Measurements from ENCODE around the gene CD2AP.

The CD2AP gene

DNA sequence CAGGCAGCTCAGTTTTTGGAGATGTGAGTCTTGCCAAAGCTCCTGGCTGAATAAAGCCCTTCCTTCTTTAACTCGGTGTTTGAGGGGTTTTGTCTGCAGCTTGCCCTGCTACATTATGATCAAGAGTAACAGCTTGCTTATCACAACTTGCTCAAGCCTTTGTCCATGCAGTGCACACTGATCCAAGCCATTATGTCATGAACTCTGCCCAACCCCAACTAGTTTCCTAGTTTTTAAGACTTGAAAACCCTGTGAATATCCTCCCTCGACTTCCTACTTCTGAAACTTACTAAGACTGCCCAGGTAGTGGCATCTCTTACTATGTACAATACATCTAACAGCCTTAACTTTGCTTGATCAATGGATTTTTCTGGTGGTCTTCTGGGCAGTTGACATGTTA is 170.4 kb downstream of the CD2AP start:
- no peak for DNase-seq

GRCh38 chr6:47650553-47651432 is 173.2 kb downstream of the CD2AP start:
- DNase-seq, result no peak

- DNase-seq, result no peak
These were observed 173.9 kb downstream of the CD2AP start for GRCh38 chr6:47651505-47651944.

DNA sequence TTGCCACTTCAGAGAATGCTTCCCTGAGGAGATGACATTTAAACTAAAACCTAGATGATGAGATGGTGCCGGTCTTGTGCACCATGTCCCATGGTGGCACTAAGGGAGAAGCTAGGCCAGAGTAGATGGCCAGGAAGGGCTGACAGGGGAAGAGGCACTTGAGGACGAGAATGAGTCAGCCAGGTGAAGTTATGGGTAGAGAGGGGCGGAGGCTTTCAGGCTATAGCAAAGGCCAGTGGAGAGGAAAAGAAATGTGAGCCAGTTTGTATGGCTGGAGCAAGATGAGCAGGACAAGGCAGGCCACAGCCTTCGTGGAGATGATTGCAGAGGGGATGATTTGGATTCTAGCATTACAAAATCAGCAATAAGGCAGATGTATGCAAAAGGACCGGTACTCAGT is 176.1 kb downstream of the CD2AP start:
- DNase-seq, result no peak

- DNase-seq, result no peak
These were observed 176.7 kb downstream of the CD2AP start for GRCh38 chr6:47654255-47654654.

- DNase-seq, result no peak
These were observed 178.4 kb downstream of the CD2AP start for GRCh38 chr6:47655719-47656595.

DNA sequence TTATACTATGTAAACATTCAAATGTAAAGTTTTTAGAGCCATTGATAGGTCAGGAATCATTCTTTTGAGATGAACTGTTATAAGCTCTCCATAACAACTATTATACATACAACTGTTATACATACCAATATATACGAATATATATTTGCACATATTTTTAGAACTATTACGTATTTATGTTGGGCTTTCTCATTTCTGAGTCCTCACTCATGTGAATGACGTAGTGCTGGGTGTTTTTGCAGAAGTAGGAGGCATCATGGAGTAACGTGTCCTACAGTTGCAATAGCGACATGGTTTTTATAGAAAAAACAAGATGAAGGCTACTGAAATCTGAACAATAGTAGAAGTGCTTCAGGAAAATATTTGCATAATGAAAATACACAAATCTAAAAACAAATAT is 184.4 kb downstream of the CD2AP start:
- no peak for DNase-seq

- no peak for DNase-seq
These were observed 186.1 kb downstream of the CD2AP start for GRCh38 chr6:47663462-47664216.

GRCh38 chr6:47665112-47665511 is 187.5 kb downstream of the CD2AP start:
- DNase-seq, result no peak

DNA sequence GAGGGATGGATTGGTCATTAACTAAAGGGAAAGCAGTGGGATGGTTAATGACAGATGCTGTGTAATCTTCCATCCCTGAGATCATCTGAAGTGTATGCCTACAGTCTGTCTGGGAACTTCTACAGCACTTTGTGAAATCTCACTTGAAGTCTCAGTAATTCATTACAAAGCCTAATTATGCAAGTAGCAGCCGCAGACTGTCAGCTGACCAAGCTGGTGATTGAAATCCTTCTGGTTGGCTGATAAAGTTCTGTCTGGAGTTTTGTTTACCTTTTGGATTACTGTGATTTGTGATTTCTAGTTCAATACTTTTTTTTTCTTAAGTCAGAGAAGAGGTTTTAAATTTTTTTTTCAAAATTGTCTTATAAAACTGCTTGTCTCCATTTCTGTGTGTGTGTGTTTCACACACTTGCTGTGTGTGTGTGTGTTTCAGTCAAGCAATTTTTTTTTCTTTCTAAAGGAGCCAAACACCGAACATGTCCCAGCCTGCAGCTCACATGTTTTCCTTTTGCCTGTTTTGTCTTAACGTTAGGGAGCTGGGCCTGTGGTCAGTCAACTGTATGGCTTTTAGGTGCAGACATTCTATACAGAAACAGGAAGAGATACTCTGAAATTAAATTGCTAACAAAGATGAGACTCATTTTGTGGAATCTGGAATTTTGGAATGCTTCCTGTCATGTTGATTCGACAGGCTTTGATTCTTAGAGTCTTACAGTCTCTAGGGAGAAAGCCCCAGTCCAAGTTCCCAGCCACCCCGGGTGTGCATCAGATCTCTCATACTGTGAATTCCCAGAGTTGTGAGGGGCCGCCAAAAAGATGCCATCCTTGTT is 192.3 kb downstream of the CD2AP start:
- DNase-seq, result no peak

GRCh38 chr6:47670851-47671250 is 193.3 kb downstream of the CD2AP start:
- no peak for DNase-seq

DNA sequence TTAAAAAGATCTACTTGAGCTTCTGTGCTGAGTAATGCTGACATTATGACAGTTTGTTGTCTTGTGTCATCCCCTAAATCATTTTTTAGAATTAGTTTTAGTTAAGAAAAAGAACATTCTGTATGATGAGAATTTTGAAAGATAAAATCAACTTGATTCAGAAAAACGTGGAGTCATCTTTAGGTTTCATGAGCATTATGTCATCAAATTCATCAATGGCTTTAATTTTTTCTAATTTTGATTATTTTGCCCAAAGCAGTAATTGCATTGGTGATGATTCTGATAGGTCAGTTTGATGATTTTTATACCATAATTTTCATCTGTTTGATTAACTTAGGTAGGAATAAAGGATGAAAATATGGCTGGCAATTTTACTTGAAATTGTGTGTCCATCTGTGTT is 194.2 kb downstream of the CD2AP start:
- DNase-seq, result no peak

GRCh38 chr6:47672816-47673215 is 195.2 kb downstream of the CD2AP start:
- no peak for DNase-seq

DNA sequence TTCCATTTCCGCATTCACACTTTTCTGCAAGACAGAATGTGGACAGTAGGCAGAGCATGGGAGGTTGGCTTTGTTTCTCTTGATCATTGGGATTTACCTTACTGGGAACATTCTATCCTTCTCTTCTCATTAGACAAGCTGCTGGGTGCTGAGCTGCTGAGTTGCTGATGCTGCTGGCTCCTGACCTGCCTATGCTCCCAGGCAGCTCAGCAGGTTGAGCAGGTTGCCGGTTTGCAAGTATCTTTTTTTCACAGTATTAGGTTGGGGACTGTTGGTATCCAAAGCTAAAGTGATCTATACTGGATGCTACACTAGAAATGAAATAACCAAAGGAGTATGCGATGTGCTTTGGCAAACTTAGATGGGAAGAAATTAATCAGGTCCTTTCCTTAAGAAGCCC is 197.1 kb downstream of the CD2AP start:
- DNase-seq, result no peak

Measured in RPMI8226 (cell line).